Spinal cord (tissue), 10 donors: ENCODE measurements around the gene SLC39A9. TPM values are rescaled to one million over a fixed set of nuclear protein-coding genes. Genes with fewer than 3 reads are reported as not detected.
"Not testable (repeated sequence)": the region's sequence is repeated elsewhere in the genome, so short reads cannot be mapped to it uniquely, and the experiment has no call there.

ENCODE experiments used
- DNase-seq, 6 donors: peaks; one replicate each; pipeline versions ENCODE4 v3.0.0 to v3.0.0-alpha.2; 2013 to 2015; ENCODE audit warnings: low spot score in 6 of 6, low read depth in 4 of 6
- H3K27ac ChIP-seq: one replicate; pipeline ENCODE4 v1.5.1; 2013; ENCODE audit warnings: low read depth, low read length, control low read depth
- H3K27me3 ChIP-seq: one replicate; pipeline ENCODE4 v1.6.1; 2013; ENCODE audit warnings: low read length; ENCODE audit not compliant: control insufficient read depth, insufficient read depth
- H3K36me3 ChIP-seq: one replicate; pipeline ENCODE4 v1.6.1; 2013; ENCODE audit warnings: low read length; ENCODE audit not compliant: control insufficient read depth, insufficient read depth
- H3K4me1 ChIP-seq: one replicate; pipeline ENCODE4 v1.6.1; 2013; ENCODE audit warnings: low read length; ENCODE audit not compliant: control insufficient read depth, insufficient read depth
- H3K4me3 ChIP-seq: one replicate; pipeline ENCODE4 v1.5.1; 2013; ENCODE audit warnings: low read depth, low read length, control low read depth
- H3K9me3 ChIP-seq: one replicate; pipeline ENCODE4 v1.6.1; 2013; ENCODE audit warnings: low read length; ENCODE audit not compliant: control insufficient read depth, insufficient read depth
- WGBS: methylation state at CpG from one replicate; pipeline ENCODE4 v1.1.5; 2013; ENCODE audit warnings: missing lambda C conversion rate; ENCODE audit not compliant: insufficient coverage; 5-methylcytosine and 5-hydroxymethylcytosine counted together
- polyA plus RNA-seq, 2 donors: library from polyadenylated mRNA; unstranded; fragments of 120-200 nt; gene quantifications; one replicate each; pipeline ENCODE4 v1.2.1, GENCODE V29; 2013; ENCODE audit not compliant: insufficient read length in 2 of 2
- total RNA-seq, 2 donors: library from RNA; depleted of rRNA in 1 of 2; stranded (reverse); fragments of 120-200 nt in 1 of 2; fragments of >200 nt in 1 of 2; gene quantifications; one replicate each; pipeline versions ENCODE4 v1.2.3 to v1.2.4, GENCODE V29; 2013 to 2014
- donor health status: healthy.

SLC39A9 gene
- total and polyA plus RNA-seq, 4 donors: 54.4 to 137 (median 82.6) TPM

DNA sequence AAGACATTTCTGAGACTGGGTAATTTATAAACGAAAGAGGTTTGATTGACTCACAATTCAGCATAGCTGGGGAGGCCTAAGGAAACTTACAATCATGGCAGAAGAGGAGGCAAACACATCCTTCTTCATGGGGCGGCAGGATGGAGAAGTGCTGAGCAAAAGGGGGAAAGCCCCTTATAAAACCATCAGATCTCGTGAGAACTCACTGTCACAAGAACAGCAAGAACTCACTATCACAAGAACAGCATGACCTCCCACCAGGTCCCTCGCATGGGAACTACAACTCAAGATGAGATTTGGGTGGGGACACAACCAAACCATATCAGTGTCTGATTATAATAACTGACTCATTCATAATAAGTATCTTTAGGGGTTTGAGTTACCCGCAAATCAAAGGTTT lies 6.4 kb downstream of the SLC39A9 start:
- WGBS: no CpG with 5 or more reads among the region's 5 CpGs
- H3K4me1 ChIP-seq: peaks cover 3% of the 10 kb centered on the region
- no peaks in the 10 kb centered on the region for H3K9me3 ChIP-seq
- H3K27me3 ChIP-seq: no peaks in the 10 kb centered on the region
- no peak for DNase-seq
- peaks cover 5% of the 10 kb centered on the region for H3K36me3 ChIP-seq
- H3K27ac ChIP-seq: no peak overlapping the region
- H3K4me3 ChIP-seq: no peak overlapping the region

DNA sequence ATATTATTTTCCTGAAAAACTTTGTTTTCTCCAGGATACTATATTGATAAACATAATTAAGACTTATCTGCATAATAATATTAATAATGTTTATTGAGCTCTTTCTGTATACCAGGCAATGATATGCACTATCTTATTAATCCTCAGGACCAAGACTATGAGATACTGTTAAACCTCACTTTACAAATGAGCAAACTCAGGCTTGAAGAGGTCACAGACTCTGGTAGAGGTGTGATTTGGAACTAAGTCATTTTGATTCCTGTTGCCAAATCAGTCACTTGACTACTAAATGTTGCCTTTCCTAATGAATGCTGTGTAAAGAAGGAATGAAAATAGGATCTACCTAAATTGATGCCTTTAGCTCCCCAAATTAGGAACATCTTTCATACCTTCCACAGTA lies 7.3 kb downstream of the SLC39A9 start:
- peaks cover 2% of the 10 kb centered on the region for H3K4me1 ChIP-seq

DNA sequence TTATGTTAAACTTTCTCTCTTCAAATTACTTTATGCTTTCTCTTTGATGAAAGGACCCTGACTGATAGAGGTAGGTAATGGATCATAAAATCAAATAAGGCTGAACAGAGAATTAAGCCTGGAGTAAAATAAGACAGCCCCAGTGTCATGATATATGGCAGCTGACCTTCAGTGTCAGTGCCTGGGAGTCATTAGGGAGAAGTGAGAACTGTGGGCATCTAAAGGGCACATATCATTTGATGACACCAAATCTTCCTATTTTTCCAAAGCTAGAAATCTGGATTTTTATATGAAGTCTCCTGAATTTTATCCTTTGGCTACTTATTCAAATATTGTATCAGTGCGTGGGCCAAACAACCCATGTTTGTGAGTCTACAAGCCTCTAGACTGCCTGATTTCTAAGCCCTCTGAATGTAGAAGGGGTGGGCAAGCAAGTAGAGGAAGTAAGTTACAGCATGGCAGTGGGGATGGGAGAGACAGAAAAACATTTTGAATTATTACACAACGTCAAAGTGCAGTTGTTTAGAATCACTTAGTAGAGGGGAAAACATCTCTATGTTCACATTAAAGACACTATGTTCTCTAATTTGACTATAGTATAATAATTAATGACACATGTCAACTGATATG lies 10.0 kb downstream of the SLC39A9 start:
- no peaks in the 10 kb centered on the region for H3K9me3 ChIP-seq
- no peak for DNase-seq
- peaks cover 5% of the 10 kb centered on the region for H3K36me3 ChIP-seq
- H3K27me3 ChIP-seq: no peaks in the 10 kb centered on the region
- WGBS: no CpG with 5 or more reads among the region's 2 CpGs
- H3K27ac ChIP-seq: no peak overlapping the region
- H3K4me1 ChIP-seq: no peaks in the 10 kb centered on the region
- no peak overlapping the region for H3K4me3 ChIP-seq

More for the DNA sequence above, 7.3 kb downstream of the SLC39A9 start:
- Histone ChIP-seq H3K9me3 (no peaks in the 10 kb centered on the region), H3K27ac (no peak overlapping the region), H3K27me3 (no peaks in the 10 kb centered on the region), H3K36me3 (peaks cover 5% of the 10 kb centered on the region), H3K4me3 (no peak overlapping the region)
- DNase-seq: no peak

DNA sequence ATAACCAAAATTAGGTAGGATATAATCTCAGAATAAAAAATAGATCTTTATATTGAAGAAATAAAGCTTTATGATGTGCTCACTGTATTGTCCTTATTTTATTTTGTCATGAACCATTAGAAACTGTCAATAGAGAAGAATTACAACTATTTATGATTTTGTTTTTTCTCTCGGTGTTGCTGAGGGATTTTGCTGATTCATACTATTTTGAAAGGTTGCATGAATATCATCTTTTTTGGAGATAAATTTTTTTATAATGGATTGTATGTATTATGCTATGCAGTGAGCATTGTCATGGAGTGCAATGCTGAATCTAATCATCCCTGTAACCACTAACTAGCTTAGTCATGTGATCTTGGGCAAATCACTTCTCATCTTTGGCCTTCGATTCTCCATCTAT lies 15.0 kb downstream of the SLC39A9 start:
- no CpG with 5 or more reads among the region's 2 CpGs for WGBS
- Histone ChIP-seq H3K36me3 (no peaks in the 10 kb centered on the region), H3K4me1 (no peaks in the 10 kb centered on the region), H3K27me3 (no peaks in the 10 kb centered on the region), H3K9me3 (peaks cover 2% of the 10 kb centered on the region), H3K4me3 (no peak overlapping the region), H3K27ac (no peak overlapping the region)
- no peak for DNase-seq

DNA sequence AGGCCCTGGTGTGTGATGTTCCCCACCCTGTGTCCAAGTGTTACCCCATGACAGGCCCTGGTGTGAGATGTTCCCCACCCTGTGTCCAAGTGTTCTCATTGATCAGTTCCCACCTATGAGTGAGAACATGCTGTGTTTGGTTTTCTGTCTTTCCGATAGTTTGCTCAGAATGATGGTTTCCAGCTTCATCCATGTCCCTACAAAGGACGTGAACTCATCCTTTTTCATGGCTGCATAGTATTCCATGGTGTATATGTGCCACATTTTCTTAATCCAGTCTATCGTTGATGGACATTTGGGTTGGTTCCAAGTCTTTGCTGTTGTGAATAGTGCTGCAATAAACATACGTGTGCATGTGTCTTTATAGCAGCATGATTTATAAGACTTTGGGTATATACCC lies 17.6 kb downstream of the SLC39A9 start:
- no CpG with 5 or more reads among the region's 4 CpGs for WGBS

DNA sequence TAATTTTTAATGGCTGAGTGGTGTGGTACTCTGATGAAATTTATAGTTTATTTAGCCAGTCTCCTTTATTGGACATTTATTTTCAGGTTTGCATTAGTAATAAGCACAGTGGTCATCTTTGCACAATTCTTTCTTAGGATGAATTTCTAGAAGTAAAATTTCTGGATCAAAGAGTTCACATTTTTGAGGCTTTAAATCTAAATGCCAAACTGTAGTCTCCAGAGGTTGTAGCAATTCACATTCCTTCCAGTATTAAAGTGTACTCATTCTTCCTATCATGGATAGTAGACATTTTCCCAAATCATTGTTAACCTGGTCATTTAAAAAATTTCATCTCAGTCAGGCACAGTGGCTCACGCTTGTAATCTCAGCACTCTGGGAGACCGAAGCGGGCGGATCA lies 24.8 kb downstream of the SLC39A9 start:
- no peak for DNase-seq
- no peaks in the 10 kb centered on the region for H3K4me1 ChIP-seq
- H3K27ac ChIP-seq: no peak overlapping the region
- peaks cover 13% of the 10 kb centered on the region for H3K36me3 ChIP-seq
- WGBS: 97% methylated on average over 4 of the region's 4 CpGs
- no peak overlapping the region for H3K4me3 ChIP-seq
- H3K27me3 ChIP-seq: no peaks in the 10 kb centered on the region
- no peaks in the 10 kb centered on the region for H3K9me3 ChIP-seq

More for the DNA sequence above, 17.6 kb downstream of the SLC39A9 start:
- not testable (repeated sequence) for H3K27me3 ChIP-seq, DNase-seq, H3K27ac ChIP-seq, H3K4me3 ChIP-seq, H3K4me1 ChIP-seq, H3K9me3 ChIP-seq, H3K36me3 ChIP-seq

DNA sequence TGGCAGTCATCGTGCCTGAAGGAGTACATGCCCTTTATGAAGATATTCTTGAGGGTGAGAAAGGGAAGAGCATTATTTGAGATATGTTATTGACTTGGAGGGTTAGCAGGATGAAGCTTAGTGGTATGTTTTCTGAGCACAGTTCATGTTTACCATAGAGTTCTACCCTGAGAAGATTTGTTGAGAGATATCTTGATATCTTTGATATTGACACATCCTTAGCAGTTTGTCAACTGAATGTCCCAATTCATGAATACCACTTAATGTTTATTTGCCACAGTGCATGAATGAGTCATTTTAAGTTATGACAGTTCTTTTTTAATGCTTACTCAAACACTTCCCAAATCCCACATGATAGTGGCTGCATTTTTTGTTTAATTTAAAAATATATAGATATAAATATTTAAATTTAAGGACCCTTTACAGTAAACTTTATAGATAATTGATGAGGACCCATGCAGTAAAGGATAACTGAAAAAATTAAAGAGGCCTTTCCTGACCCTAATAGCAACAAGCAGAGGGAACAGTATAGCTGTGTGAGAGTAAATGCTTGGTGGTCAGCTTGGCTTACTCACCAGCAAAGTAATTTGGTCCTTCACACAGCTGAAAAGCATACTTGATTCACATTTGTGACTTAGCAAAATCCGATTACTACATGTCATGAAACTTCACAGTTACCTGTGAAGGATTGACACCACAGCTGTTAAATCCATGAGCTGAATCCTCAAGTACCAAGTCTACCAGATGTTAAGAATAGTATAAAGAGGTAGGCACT lies 25.8 kb downstream of the SLC39A9 start:
- Histone ChIP-seq H3K4me1 (no peaks in the 10 kb centered on the region), H3K27ac (no peak overlapping the region), H3K4me3 (no peak overlapping the region), H3K9me3 (no peaks in the 10 kb centered on the region), H3K27me3 (no peaks in the 10 kb centered on the region), H3K36me3 (peaks cover 13% of the 10 kb centered on the region)
- no peak for DNase-seq
- WGBS: 100% methylated on average over 1 of the region's 2 CpGs

DNA sequence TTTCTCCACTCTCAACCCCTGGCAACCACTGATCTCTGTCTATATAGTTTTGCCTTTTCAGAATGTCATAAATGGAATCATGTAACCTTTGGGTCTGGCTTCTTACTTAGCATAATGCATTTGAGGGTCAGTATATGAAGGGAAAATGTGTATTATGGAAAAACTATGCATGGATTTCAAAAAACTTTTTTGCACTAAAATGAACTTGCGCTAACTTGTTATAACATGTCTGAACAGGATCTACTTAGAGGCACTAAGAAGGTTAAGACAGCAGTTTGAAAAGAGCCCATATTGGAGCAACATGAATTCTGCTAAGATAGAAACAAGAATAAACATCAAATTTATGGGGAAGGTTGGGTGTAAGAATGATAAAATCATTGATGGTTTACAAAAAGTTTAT lies 29.1 kb downstream of the SLC39A9 start:
- WGBS: no CpG with 5 or more reads among the region's 1 CpG
- peaks cover 13% of the 10 kb centered on the region for H3K36me3 ChIP-seq
- no peaks in the 10 kb centered on the region for H3K9me3 ChIP-seq
- no peak overlapping the region for H3K27ac ChIP-seq
- H3K27me3 ChIP-seq: no peaks in the 10 kb centered on the region
- H3K4me1 ChIP-seq: no peaks in the 10 kb centered on the region
- no peak overlapping the region for H3K4me3 ChIP-seq
- DNase-seq: no peak

DNA sequence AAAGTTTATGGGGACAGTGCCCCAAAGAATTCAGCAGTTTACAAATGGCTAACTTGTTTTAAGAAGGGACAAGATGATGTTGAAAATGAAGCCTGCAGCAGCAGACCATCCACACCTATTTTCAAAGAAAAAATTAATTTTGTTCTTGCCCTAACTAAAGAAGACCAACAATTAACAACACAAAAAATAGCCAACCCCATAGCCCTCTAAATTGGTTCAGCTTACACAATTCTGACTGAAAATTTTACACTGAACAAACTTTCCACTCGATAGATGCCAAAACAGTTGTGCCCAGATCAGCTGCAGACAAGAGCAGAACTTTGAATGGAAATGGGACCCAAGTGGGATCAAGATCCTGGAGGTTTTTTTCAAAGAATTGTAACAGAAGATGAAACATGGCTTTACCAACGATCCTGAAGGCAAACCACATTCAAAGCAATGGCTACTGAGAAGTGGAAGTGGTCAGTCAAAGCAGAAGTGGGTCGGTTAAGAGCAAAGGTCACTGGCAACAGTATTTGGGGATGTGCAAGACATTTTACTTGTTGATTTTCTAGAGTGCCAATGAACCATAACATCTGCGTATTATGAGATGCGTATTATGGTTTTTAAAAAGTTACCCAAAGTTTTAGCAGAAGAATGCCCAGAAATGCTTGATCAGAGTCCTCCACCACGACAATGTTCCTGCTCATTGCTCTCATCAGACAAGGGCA lies 30.0 kb downstream of the SLC39A9 start:
- H3K4me3 ChIP-seq: no peak overlapping the region
- H3K36me3 ChIP-seq: peaks cover 13% of the 10 kb centered on the region
- H3K27me3 ChIP-seq: no peaks in the 10 kb centered on the region
- 91% methylated on average over 3 of the region's 6 CpGs for WGBS
- H3K27ac ChIP-seq: no peak overlapping the region
- no peaks in the 10 kb centered on the region for H3K9me3 ChIP-seq
- H3K4me1 ChIP-seq: no peaks in the 10 kb centered on the region
- DNase-seq: no peak

DNA sequence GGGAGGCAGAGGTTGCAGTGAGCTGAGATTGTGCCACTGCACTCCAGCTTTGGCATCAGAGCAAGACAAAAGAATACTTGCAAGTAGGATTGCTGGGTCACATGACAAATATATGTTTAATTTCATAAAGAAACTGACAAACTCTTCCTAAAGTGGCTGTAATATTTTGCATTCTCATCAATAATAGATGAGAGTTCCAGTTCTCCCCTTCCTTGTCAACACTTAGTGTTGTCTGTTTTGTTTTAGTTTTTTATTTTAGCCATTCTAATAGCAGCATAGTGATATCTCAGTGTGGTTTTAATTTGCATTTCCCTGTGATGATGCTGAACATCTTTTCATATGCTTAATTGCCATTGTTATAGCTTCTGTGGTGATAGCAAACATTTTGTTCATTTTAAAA lies 31.2 kb downstream of the SLC39A9 start:
- no peaks in the 10 kb centered on the region for H3K4me1 ChIP-seq
- DNase-seq: no peak
- peaks cover 10% of the 10 kb centered on the region for H3K36me3 ChIP-seq
- no peaks in the 10 kb centered on the region for H3K9me3 ChIP-seq
- H3K27ac ChIP-seq: no peak overlapping the region
- no peak overlapping the region for H3K4me3 ChIP-seq
- H3K27me3 ChIP-seq: no peaks in the 10 kb centered on the region
